HG02642 (cell line): Measurements from ENCODE around the gene TAF4.
"Not testable (repeated sequence)": the region's sequence is repeated elsewhere in the genome, so short reads cannot be mapped to it uniquely, and the experiment has no call there.

Source experiments
- ATAC-seq: cut with Tn5 transposase; IDR thresholded peaks from one replicate; pipeline ENCODE4 v1.9.1; 2021; ENCODE audit warnings: mild to moderate bottlenecking; ENCODE audit not compliant: unreplicated experiment, poor library complexity

TAF4 gene

DNA sequence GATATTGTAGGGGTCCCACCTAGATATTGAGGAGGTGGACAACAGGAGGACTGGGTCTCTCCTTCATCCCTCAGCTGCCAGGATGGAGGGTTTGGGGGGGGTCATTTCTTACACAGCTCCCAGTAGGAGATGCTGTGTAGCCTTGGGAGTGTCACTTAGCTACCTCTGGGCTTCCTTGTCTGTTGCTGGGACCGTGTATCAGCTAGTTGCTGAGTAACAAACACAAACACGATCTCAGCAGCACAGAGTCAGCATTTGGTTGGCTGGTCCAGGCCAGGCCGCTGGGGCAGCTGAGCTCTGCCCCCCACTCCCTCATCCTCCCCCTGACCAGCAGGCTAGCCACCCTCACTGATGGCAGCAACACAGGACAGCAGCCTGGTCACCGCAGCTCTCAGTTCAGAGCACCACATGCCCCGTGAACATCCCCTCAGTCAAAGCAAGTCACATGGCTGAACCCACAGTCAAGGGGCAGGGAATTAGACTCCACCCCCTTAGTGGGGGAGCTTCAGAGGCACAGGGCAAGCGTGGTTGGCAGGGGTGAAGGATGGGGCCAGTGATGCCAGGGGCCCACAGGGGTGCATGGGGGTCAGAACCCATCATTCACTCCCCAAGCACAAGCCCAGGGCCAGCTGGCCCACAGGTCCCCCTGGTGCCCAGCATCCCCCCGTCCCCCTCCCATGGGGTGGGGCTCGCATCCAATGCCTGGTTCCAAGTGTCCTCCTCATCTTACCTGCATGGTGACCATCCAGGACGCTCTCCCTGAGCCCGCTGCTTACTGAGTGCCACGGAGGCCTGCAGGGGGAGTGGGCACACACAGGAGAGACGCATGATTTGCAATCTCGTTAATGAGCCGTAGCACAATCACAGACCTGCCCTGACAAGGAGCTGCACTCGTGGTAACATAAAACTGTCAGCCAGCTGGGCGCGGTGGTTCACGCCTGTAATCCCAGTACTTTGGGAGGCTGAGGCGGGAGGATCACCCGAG, 112.4 kb downstream of the TAF4 start:
- ATAC-seq, result no peak

DNA sequence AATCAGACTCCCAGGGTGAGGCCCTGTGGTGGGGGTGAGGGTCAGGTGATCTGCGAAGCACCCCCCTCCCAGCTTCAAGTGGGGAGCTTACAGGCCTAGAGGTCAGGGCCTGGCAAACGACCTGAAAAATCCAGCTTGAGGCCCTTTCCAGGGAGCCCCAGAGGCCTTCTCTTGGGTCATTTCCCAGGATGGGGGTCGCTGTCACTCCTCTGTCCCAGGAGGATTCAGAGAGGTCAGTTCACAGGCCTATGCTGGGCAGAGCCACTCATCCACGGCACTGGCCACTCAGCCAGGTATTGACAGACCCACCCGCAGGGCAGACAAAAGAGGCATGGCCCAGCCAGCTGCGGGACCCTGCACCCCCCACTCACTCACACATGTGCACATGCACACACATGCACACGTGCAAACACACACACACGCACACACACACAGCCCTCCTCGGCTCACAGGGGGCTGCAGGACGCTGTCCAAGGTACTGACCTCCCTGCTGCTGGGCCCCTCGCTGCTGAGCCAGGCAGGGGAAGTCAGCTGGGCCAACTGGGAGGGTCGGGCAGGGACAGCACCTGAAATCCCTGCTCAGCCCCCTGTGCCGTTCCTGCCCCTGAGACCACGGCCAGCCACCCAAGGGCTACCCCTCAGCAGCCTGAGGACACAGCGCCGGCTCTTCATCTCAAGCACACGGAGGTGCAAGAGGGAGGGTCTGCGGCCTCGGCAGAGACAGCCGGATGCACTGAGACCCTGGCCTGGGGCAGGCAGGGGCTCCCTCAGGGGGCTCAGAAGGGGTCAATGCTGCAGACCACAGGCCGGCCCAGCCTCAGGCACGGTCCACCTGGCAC, 113.8 kb downstream of the TAF4 start:
- no peak for ATAC-seq

DNA sequence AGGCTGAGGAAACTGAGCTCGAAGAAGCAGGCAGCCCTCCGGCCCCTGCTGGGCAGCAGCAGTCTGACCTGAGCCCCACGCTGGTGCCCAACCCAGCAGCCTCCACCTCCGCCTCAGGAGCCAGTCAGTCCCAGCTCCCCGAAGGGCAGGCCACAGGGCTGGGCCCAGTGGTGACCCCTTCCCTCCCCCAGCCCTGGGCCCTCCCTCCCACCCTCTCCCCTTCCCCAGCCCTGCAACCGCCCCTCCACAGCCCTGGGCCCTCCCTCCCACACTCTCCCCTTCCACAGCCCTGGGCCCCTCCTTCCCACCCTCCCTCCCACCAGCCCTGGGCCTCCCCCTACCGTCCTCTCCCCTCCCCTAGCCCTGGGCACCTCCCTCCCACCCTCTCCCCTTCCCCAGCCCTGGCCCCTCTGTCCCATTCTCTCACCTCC, 115.0 kb downstream of the TAF4 start:
- no peak for ATAC-seq

DNA sequence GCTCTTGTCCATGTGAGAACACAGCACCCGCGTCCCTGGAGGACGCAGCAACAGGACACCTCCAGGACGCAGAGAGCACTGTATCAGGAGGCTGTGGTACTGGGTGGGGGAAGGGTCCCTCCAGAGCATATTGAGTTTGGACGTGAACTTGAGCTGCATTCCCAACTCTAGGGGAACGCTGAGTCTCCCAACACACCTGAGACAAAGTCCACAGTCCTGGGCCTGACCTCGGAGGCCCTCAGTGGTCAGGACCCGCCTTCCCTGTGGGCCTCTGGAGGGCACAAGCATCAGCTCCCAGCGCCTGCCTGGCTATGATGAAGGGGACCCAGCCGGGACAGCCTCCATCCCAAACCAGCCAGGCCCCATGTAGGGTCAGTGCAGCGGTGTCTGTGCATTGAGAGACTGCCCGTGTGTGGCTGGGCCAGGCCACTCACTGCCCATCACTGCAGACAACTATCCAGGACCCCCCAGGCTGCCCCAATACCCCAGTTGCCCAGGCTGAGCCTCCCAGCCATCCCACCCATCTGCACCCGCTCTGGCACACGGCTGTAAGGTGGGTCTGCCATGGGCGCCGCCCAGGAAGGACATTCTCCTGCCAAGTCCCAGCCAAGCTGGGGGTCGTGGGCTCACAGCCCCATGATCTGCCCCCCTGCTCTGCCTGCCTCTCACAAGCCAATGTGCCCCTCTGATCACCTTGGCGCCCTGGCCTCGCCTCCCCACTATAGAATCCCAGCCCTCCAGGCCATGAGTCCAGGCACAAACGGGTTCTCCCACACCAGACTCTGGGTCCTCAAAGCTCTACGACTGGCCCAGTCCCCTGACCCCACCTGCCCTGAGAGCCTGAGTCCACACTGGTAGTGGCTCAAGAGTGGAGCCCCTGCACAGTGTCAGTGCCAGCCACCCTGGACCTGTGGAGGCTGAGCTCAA, 115.7 kb downstream of the TAF4 start:
- ATAC-seq, result no peak

DNA sequence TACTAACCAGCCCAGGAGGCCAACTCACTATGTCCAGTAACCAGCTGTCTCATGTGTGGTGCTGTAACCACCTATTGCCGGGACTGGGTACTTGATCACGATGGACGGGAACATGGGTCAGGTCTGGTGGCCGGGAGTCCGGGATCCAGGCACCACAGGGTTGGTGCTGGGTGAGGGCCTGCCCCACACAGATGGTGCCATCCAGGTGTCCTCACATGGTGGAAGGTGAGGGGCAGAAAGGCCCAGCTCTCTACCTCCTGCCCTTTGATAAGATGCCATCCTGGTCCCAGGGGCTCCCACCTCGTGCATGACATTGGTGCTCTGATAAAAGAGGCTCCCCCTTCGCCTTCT, 116.3 kb downstream of the TAF4 start:
- no peak for ATAC-seq

DNA sequence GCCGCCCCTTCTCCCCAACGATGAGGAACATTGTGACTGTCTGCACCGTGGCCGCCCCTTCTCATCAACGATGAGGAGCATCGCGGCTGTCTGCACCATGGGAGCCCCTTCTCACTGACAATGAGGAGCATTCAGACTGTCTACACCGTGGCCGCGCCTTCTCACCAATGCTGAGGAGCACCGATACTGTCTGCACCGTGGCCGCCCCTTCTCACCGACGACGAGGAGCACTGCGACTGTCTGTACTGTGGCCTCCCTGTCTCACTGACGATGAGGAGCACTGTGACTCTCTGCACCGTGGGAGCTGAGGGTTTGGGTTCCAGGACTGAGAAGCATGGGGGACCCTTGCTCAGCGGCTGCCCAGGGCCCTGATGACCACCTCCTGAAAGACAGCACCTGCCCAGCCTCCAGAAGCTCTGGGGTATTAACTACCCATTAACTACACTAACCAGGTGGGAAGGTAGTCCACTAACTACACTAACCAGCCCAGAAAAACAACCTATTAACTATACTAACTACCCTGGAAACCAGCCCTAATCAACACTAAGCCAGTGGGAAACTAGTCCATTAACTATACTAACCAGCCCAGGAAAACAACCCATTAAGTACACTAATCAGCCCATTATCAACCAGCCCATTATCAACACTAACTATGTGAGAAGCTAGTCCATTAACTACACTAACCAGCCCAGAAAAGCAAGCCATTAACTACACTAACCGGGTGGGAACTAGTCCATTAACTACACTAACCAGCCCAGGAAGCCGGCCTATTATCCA, 116.9 kb downstream of the TAF4 start:
- no peak for ATAC-seq

DNA sequence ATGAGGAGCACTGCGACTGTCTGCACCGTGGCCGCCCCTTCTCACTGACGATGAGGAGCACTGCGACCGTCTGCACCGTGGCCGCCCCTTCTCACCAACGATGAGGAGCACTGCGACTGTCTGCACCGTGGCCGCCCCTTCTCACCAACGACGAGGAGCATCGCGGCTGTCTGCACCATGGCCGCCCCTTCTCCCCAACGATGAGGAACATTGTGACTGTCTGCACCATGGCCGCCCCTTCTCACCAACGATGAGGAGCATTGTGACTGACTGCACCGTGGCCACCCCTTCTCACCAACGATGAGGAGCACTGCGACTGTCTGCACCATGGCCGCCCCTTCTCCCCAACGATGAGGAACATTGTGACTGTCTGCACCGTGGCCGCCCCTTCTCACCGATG, 117.6 kb downstream of the TAF4 start:
- ATAC-seq, result not testable (repeated sequence)

DNA sequence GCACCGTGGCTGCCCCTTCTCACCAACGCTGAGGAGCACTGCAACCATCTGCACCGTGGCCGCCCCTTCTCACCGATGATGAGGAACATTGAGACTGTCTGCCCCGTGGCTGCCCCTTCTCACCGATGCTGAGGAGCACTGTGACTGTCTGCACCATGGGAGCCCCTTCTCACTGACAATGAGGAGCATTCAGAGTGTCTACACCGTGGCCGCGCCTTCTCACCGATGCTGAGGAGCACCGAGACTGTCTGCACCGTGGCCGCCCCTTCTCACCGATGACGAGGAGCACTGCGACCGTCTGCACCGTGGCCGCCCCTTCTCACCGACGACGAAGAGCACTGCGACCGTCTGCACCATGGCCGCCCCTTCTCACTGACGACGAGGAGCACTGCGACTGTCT, 120.2 kb downstream of the TAF4 start:
- ATAC-seq, result not testable (repeated sequence)

DNA sequence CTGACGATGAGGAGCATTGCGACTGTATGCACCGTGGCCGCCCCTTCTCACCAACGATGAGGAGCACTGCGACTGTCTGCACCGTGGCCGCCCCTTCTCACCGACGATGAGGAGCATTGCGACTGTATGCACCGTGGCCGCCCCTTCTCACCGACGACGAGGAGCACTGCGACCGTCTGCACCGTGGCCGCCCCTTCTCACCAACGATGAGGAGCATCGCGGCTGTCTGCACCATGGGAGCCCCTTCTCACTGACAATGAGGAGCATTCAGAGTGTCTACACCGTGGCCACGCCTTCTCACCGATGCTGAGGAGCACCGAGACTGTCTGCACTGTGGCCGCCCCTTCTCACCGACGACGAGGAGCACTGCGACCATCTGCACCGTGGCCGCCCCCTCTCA, 120.7 kb downstream of the TAF4 start:
- not testable (repeated sequence) for ATAC-seq

DNA sequence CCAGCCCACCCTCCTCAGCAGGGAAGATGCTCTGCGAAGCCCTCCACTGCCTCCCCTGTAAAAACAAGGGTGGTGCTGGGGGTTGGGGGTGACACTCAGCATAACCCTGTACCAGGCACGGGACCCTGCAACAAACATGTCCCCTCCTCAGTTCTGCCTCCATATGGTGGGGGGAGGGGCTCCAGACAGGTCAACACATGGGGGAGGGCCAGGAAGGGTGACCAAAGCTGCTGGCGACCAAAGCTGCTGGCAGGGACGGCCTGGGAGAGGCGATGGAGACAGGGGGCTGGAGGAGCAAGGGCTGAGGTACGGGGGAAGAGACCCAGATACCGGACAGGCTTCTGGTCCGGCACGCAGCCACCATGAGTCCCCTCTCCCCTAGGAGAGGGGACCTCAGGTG, 123.2 kb downstream of the TAF4 start:
- no peak for ATAC-seq

DNA sequence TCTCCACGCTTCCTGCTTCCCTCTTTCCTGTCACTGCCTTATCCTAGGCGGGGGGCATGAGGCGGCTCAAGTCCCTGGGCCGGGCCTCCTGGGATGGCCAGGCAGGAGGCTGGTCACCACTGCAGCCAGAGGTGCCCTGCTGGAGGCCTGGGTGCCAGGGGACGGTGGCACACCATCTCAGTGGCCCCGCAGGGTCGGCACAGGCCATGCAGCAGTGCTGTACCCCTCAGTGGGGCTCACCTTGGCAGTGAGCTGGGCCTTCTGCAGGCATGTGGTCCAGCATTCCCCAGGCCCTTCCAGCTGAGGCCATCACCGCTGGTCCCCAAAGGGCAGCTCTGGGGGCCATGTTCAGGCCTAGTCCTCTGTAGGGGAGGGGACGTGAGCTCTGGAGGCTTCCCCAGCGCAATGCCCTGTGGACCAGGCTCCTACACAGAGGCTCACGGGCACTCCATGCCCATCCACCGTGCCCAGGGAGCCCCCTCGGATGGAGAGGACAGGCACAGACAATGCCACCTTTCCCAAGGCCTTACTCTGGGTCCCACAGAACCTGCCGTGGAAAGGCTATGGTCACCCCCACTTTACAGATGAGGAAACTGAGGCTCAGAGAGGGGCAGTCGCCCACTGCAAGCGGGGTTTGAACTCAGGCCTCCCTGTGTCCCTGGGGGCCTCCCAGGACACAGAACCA, 123.8 kb downstream of the TAF4 start:
- ATAC-seq, result no peak

DNA sequence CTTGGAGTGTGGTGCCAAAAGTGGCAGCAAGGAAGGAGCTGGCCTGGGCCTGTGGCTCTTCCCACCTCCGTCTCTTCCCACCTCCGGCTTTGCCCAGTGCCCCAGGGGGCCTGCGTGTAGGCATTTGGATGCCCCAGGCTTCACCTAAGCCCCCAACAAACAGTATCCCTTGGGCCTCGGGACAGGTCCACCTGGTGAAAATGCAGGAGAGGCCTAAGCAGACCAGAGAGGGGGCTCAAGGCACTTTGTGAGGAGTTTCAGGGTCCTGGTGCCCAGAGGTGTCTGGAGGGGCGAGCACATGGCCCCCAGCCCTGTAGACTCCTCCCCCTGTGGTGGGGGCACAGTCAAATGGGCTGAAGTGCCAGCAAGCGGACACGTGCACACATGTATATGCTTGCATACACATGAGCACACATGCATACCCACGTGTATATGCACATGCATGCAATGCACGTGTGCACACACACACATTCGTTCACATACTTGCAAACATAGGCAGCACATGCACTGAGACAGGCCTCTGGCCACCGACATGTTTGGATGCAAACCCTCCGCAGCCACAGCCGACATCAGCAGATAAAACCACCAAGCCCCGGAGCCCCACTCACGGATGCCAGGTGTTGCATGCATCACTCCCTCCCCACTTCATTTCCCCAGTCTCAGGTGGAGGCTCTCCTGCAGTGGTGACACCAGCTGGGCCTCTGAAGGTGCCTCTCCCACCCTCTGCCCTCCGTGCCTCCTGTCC, 124.5 kb downstream of the TAF4 start:
- ATAC-seq, result no peak

DNA sequence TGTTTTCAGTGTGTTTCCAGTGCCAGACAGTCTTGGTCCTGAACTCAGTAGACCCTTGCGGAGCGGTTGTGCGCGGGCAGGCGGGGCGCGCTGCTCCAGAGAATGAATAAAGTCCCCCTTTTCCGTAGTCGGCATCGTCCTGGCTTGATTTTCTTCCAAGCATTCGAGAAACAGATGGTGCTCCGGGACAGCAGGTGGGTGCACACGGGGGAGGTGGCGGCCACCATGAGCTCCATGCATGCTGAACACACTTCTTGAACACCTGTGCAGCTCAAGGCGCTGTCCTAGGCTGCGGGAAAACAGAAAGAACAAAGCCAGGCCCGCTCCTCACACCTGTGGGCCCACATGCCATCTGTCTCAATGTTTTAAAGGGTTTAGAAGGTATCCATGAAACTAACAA, 125.2 kb downstream of the TAF4 start:
- ATAC-seq, result no peak

DNA sequence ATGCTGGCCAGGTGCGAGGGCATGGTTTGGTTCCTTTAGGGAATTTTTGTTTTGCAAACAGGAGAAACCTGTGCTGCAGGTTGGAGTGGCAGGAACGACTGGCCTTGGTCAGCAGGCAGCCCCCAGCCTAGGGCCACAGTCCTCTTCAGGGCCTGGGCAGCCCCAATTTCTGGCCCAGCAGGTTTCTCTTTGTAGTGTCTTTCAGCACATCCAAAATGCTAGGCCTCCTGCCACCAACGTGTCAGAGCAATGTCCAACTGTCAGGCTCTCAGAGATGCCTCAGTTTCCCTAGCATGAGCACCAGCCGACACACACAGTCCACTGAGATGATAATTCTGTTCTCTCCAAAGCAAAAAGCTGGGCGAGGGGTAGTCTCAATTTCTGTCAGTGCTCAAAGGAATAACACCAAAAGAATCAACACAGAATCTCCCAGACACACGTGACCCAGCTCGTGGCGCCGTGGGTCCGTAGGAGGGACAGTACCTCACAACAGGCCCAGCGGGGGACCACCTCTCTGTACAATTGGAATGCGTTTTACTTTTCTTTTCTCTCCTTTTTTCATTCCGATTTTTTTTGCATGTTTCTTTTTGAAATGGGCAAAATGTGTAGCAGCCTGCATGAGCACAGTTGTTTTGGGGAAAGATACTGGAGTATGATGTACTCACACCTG, 125.9 kb downstream of the TAF4 start:
- no peak for ATAC-seq

DNA sequence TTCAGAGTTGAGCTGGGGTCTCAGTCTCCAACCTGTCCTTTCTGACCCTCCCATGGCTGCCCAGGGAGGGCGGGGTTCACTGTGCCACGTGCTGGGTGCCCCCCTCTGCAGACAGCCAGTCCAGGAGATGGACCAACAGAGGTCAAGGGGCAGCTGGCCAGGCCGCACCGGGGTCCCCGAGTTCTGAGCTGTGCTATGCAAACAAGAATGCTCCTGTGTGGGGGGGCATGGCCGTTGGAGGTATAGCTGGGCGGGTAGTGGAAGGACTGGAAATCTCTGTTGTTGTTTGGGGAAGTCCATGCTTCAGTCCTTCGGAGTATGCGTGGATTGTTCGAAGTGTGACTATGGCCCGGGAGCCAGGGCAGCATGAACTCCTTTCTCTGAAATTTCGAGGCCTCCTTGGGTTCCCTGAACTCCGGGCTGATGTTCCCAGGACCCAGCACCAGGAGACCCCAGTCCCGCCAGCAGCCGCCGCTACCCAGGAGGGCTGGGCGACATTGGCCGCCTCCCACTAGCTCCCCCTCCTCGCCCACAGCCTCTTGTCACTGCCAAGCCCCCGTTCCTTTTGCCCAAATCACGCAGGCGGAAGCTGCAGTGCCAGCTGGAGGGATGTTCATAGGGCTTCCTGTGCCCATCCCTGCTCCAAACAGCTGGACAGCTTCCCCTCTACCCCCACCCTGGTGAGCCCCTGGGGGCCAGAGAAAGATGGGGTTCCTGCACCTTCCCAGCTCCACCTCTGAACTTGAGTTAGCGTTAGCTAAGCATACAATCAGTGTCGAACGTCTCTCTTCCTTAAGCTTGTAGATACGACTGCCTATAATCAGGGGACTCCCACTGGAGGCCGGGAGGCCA, 126.6 kb downstream of the TAF4 start:
- no peak for ATAC-seq

DNA sequence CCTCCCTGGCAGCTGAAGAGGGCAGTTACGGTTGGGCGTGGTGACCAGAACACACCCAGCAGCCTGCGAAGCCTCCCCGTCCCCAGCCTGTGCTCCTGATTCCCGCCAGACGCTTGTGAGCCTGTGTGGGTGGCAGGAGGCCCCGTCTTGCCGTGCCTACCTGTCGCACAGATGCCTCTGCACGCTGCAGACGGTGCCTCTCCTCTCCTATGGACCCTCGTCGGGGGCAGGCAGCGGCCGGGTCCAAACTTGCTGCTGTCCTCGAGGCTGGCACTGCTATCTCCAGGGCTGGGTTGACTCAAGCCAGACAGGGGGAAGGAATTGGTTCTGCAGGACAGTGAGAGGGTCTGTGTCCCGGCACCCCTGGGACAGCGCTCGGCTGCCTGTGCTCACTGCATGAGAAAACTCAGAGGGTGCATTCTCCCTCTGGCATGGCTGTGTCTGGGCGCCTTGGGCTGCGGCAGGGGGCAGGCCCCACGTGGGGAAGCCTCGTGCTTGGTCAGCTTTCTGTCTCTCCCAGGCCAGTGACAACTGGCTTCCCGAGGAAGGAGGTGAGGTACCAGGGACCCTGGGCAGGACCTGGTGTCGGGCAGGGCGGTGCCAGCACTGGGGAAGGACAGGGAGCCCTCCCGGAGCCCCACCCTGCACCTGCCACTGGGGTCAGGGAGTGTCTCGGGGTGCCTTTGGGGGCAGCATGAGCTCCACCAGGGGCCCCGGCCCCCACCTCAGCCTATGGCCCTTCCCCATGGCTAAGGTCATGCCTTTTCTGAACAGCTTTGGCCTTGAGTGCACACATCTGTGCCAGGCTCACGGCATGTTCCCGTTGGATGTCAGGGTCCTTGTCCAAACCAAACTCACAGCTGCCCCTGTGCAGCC, 127.5 kb downstream of the TAF4 start:
- no peak for ATAC-seq
